HEK293T (cell line): ENCODE measurements around the gene PMPCB.

Source experiments
- ARNT ChIP-seq: fragments of 450-650 bp; IDR thresholded peaks from 2 replicates; pipeline ENCODE4 v1.6.1; 2017; ENCODE audit warnings: mild to moderate bottlenecking
- BHLHE40 ChIP-seq: fragments of 450-650 bp; IDR thresholded peaks from 2 replicates; pipeline ENCODE4 v1.6.1; 2016; ENCODE audit warnings: mild to moderate bottlenecking, moderate library complexity, borderline replicate concordance
- CTBP1 ChIP-seq: fragments of 450-650 bp; IDR thresholded peaks from 2 replicates; pipeline ENCODE4 v1.6.1; 2016; ENCODE audit warnings: borderline replicate concordance
- ELF4 ChIP-seq: fragments of 450-650 bp; IDR thresholded peaks from 2 replicates; pipeline ENCODE4 v1.6.1; 2017; ENCODE audit warnings: antibody characterized with exemption
- FOXA1 ChIP-seq: fragments of 450-650 bp; IDR thresholded peaks from 2 replicates; pipeline ENCODE4 v1.6.1; 2016; ENCODE audit warnings: mild to moderate bottlenecking
- FOXK2 ChIP-seq: fragments of 450-650 bp; IDR thresholded peaks from 2 replicates; pipeline ENCODE4 v1.6.1; 2016; ENCODE audit warnings: mild to moderate bottlenecking
- FOXM1 ChIP-seq: fragments of 450-650 bp; IDR thresholded peaks from 2 replicates; pipeline ENCODE4 v1.6.1; 2017; ENCODE audit warnings: mild to moderate bottlenecking, borderline replicate concordance
- HDGF ChIP-seq: fragments of 450-650 bp; IDR thresholded peaks from 2 replicates; pipeline ENCODE4 v1.6.1; 2017; ENCODE audit warnings: antibody characterized with exemption, borderline replicate concordance
- L3MBTL2 ChIP-seq: fragments of 450-650 bp; conservative IDR thresholded peaks from 2 replicates; pipeline ENCODE4 v1.6.1; 2016; ENCODE audit warnings: mild to moderate bottlenecking
- LEF1 ChIP-seq: fragments of 450-650 bp; IDR thresholded peaks from 2 replicates; pipeline ENCODE4 v1.6.1; 2017; ENCODE audit warnings: mild to moderate bottlenecking, borderline replicate concordance
- SP1 ChIP-seq: fragments of 450-650 bp; IDR thresholded peaks from 2 replicates; pipeline ENCODE4 v1.6.1; 2017
- SUZ12 ChIP-seq: fragments of 450-650 bp; IDR thresholded peaks from 2 replicates; pipeline ENCODE4 v1.6.1; 2016; ENCODE audit warnings: mild to moderate bottlenecking
- TARDBP ChIP-seq: fragments of 450-650 bp; IDR thresholded peaks from 2 replicates; pipeline ENCODE4 v1.6.1; 2016
- ZNF384 ChIP-seq: fragments of 450-650 bp; IDR thresholded peaks from 2 replicates; pipeline ENCODE4 v1.6.1; 2016

DNA sequence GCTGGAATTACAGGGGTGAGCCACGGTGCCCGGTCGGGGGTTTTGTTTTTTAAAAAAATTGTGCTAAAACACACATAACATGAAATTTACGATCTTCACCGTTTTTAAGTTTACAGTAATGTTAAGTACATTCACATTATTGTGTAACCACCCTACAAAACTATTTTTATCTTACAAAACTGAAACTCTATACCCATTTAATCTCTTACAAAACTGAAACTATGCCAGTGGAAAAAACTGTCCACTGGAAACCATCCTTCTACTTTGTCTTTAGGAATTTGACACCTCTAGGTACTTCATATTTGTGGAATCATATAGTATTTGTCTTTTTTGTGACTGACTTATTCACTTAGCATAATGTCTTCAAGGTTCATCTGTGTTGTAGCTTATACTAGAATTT is 49.2 kb downstream of the PMPCB start:
- TF ChIP-seq SUZ12 (no peak), ARNT (no peak), ZNF384 (no peak), FOXK2 (no peak), LEF1 (no peak), FOXM1 (no peak), FOXA1 (no peak), TARDBP (no peak), BHLHE40 (no peak), L3MBTL2 (no peak), CTBP1 (no peak), ELF4 (no peak), SP1 (no peak), HDGF (no peak)
